HG02763 (cell line): ENCODE results near the gene OCA2.
"Not testable (repeated sequence)": the region's sequence is repeated elsewhere in the genome, so short reads cannot be mapped to it uniquely, and the experiment has no call there.

ENCODE experiments used
- ATAC-seq: cut with Tn5 transposase; IDR thresholded peaks from one replicate; pipeline ENCODE4 v1.9.1; 2021; ENCODE audit warnings: mild to moderate bottlenecking, moderate library complexity; ENCODE audit not compliant: unreplicated experiment

Gene OCA2

GRCh38 chr15:28121577-28121976, 22.5 kb upstream of the OCA2 start:
- ATAC-seq, result not testable (repeated sequence)

GRCh38 chr15:28120359-28120640, 21.2 kb upstream of the OCA2 start:
- ATAC-seq, result no peak

DNA sequence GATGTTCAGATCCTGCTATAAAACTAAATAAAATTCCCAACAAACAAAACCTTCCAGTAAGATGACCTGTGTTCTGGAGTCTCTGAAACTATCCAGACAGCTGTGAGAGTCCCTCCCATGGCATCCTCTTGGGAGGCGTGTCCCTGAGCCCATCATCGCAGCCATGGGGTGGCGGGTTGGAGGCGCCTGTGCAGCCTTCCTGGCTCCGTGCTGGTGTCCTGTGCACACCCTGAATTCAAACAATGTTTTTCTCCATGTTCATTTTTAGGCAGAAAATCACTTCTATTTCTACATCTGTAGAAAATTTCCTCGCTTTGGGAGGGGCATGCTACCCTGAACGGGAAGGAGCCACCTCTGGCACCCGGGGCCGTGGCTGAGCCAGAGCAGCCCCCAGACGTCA, 19.4 kb upstream of the OCA2 start:
- no peak for ATAC-seq

GRCh38 chr15:28118083-28118482, 19.0 kb upstream of the OCA2 start:
- ATAC-seq, result no peak

DNA sequence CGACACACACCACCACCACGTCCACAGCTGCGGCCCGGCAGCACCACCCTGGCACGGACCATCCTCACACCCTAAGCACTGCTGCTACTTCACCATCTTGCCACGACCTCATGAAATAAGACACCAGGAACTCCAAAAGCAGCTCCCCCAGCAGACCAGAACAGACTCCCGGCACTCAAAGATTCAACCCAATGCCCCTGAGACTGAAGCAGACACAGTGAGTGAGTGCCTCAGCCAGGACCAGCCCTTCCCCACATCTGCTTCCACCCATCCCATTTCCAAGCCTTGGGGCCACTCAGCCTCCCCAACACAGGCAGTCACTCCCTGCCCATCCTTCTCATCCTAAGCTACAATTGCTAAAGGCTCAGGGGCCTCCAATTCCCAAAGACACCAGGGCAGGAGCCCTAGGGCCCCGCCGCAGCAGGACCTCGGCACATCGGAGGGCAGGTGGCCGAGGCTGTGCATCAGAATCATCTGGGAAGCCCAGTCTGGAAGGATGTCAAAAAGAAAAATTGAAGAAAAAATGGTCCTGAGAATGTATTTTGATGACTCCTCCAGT, 18.4 kb upstream of the OCA2 start:
- ATAC-seq, result no peak

DNA sequence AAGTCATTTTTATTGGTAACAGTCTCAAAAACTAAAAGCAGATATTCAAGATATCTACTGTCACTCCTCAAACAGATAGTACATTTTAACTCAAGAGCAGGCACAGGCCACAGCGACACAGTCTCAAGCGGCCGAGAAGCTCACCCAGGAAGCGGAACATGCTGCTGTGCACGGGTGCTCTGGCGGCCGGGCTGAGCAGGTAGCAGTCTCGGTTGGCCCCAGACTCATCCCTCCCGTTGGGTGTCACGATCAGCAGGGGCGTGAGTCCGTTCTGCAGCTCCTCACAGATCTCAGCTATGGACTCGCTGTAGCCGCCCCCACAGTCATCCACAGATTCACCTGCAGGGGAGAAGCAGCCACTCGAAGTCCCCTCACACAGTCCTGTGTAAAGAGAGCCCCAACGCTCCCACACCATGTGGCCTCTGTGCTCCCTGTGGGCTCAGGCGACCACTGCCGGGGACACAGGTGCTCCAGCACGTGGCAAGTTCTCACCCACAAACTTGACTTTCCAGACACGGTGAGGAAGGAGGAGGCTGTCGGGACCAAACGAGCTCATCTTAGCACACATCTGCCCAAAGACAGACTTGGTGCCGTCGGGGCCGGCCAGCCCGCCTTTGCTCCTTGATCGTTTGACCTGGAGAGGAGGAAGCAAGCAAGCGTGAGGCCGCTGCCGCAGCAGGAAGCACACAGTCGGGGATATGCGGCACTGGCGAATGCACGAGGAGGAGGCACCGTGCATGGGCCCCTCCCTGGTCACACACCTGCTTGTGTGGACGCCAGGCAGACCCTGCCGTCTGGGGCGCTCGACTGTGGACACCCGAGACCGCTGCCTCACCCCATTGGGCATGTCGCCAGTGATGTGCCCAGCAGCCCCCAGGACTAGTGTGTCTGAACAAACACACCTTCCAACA, 17.7 kb upstream of the OCA2 start:
- ATAC-seq, result no peak

GRCh38 chr15:28115871-28116270, 16.8 kb upstream of the OCA2 start:
- ATAC-seq, result no peak

DNA sequence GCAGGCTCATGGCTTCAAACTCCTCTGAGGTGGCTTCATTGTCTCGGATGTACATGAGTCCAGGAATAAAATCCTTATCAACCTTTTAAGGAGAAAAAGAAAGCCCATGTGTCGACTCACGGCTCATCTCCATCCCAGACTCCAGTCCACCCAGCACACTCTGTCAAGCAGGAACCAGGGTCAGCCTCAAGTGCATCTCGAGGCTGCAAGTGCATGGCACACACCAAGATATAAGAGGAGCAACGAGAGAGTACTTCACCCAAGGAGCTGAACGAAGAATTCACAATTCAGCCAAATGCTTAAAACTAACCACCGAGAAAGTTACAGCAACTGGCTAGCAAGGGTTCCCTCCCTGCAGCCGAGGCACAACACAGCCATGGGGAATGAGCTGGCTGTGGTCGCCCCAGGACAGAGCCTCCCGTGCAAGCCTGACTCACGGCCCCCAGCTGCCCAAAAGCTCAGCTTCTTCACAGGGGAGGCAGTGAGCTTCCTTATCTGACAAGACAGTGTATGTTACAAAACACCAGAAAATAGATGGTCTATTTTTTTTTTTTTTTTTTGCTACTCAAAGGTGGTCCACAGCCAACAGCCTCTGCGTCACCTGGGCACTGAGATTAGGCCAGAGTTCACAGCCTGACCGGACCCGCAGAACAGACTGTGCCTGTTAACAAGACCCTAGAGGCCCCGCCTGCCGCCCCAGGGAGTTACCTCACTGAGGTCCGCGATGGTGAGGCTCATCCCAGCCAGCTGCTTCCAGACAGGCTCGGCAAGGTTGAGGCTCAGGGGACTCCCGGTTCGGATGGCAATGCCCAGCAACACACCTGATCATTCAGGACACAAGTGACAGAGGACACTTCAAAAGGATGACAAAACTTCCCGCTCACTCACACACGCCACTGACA, 15.9 kb upstream of the OCA2 start:
- ATAC-seq, result no peak

GRCh38 chr15:28114114-28114455, 15.0 kb upstream of the OCA2 start:
- no peak for ATAC-seq

DNA sequence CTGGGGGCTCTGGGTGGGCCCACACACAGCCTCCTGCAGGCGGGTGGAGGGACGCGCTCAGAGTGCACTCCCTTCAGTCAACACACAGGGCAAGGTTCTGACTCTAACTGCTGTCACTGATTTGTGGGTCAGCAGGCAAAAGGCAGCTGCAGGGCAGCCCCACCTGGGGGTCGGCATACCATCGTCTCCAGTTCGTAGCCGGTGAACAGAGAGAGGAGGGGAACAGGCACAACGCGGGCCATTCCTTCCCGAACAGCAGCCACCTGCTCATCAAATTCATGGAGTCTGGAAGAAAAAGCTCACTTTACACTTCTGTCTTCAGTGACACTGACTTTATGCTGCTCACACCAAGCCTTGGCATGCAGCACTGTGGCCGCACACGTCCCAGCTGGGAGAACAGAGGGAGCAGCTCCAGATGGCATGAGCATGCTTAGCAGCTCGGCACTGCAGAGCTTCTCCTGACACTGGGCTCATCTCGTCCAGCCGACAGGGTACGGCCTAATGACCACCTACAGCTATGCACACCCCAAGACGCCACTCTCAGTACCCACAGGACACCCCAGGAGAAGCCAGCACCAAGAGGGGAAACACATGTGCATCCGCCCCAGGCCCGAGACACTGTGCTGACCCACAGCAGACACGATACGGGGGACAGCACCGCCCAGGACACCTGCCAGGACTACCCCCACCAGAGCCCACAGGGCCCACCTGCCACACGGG, 14.4 kb upstream of the OCA2 start:
- ATAC-seq, result no peak

DNA sequence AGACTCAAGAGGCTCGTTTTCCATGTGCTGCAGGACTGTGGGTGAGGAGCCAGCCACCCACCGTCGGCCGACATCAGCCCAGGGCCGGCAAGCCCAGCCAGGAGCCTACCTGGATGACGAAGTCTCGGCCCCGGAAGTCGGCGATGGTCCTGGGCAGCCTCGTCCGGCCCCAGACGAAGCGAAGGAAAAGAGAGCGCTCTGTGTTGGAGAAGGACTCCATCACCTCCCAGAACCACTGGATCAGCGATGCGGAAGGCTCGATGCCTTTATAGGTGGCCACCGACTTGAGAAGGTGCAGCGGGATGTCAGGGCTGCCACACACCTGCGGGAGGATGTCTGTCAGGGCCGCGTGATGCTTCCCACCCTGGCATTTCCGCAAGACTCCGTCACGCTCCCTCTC, 13.8 kb upstream of the OCA2 start:
- ATAC-seq, result no peak

DNA sequence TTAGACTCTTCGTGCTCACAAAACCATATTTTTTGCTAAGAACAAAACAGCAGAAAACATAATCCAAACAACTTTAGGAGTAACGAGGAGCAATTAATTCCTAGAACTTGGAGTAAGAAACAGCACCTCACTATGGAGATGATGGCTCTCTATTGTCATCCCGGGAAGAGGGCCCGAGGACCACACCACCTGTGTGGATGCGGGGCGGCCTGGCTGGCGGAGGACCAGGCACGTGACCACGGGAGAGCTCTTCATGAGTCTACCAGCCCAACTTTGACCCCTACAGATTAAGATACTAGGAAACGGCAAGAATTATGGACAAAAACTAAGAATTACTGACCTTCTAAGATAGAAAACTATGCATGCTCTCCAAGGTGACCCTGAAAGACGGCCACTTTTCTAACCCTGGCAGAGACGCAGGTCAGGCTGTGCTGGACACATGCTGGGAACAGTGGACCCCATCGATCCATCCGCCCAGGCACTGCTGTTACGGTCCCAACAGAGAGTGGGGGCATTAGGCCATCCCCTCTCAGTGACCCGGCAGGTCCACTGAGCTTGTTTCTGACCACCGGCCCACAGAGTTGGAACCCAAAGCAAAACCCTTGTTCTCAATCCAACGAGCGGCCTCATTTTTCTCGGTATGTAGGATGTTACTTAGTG, 13.1 kb upstream of the OCA2 start:
- no peak for ATAC-seq

GRCh38 chr15:28111543-28111942, 12.4 kb upstream of the OCA2 start:
- ATAC-seq, result no peak

- ATAC-seq, result no peak
Measured at GRCh38 chr15:28110481-28110881, 11.4 kb upstream of the OCA2 start.

DNA sequence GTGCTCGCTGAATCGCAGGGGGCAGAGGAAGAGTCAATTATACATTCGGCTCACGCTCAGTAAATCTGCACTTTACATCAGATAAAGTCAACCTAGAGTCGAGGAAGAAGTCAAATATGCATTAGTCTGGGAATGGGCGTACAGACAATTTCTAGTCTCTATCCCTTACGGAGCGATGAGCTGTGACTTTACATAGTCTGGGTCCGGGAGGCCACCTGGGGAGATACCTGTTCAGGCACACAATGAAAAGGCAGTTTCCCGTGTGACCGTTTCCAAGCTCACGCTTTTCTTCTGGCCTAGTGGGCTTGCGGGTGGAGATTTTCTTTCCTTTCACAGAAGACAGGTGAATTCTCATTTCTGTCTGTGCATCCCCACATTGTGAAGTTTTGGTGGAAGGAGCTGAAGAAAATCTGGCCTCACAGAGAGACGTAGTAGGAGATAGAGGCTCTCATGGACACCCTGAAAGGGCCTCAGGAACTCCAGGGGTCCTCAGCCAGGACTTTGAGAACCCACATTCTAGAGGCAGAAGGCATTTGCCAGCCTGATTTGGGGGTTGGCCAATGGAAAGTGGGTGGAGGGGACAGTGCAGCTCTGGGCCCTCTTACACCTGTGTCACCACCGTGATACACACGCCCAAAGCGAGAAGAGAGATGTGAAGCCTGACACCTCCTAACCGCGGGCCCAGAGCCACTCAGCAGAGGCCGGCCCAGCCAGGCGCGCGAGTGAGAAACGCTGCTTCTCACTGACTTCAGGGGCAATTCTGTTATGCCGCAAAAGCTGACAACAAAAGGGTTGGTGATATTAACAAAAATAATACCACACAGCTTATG, 10.7 kb upstream of the OCA2 start:
- ATAC-seq, result no peak

- ATAC-seq, result no peak
Measured at GRCh38 chr15:28107904-28108275, 8.8 kb upstream of the OCA2 start.

DNA sequence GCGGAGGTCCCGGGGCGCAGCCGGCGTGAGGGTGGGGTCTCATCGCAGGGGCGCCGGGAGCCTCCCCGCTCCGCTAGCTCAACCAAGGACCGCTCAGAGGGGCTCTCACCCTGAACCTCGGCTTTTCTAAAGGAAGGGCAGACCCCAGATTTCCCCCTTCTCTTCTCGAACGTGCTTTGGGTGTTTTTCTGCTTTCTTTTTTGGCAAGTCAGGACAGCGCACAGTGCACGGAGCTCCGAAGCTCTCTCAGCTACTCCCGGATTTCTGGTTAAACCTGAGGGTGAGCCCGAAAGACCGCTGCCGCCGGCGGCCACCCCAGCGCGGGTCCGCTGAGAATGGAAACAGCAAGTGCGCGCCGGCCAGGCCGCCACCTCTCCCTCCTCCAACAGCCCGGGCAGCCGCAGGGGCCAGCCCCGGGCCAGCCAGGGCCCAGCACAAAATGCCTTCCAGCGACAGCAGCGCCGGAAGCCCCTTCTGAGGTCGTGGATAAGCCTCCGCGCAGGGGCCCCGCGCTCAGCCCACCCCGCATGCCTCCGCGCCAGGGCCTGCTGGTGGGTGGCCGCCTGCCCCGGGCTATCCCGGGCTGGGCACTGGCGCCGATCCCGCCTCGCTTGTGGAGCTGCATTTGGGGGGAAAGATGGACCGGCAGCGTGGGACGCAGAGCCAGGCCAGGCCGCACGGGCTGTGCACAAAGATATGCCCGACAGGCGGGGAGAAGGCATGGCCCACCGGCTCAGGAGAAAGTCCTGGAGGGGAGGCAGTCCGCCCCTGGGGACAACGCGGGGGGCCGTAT, 8.2 kb upstream of the OCA2 start:
- ATAC-seq, result no peak

GRCh38 chr15:28106294-28107110, 7.4 kb upstream of the OCA2 start:
- ATAC-seq, result no peak
